GM12891 (cell line): ENCODE data around the gene SLCO1B3.

Experiments used
- DNase-seq: peaks from one replicate; pipeline ENCODE4 v3.0.0; 2011; ENCODE audit warnings: low spot score; ENCODE audit not compliant: insufficient read length
- FAIRE-seq: peaks from 2 replicates; lab custom pipeline; 2011; peaks lifted over from hg19 to GRCh38; lab: Jason Lieb, UNC
- PAX5 ChIP-seq: IDR thresholded peaks from 2 replicates; pipeline ENCODE4 v1.6.1; 2011; ENCODE audit warnings: low read length, moderate library complexity, mild to moderate bottlenecking; ENCODE audit not compliant: insufficient read depth, severe bottlenecking
- POLR2A ChIP-seq: IDR thresholded peaks from 2 replicates; pipeline ENCODE4 v1.6.1; 2011; ENCODE audit warnings: low read depth, low read length, control low read depth
- POLR2AphosphoS5 ChIP-seq: IDR thresholded peaks from 2 replicates; pipeline ENCODE4 v1.6.1; 2011; ENCODE audit warnings: low read depth, low read length, control low read depth
- POU2F2 ChIP-seq: IDR thresholded peaks from 2 replicates; pipeline ENCODE4 v1.6.1; 2011; ENCODE audit warnings: low read depth, mild to moderate bottlenecking, control low read depth, low read length, moderate library complexity
- SPI1 ChIP-seq: IDR thresholded peaks from 2 replicates; pipeline ENCODE4 v1.6.1; 2011; ENCODE audit warnings: low read depth, low read length, control low read depth
- TAF1 ChIP-seq: IDR thresholded peaks from 2 replicates; pipeline ENCODE4 v1.6.1; 2011; ENCODE audit warnings: low read depth, low read length, control low read depth

SLCO1B3 gene

GRCh38 chr12:20808521-20808920 is 2.0 kb upstream of the SLCO1B3 start:
- TF ChIP-seq TAF1 (no peak), POU2F2 (no peak), POLR2AphosphoS5 (no peak), POLR2A (no peak), PAX5 (no peak), SPI1 (no peak)
- no peak for DNase-seq
- no peak for FAIRE-seq

DNA sequence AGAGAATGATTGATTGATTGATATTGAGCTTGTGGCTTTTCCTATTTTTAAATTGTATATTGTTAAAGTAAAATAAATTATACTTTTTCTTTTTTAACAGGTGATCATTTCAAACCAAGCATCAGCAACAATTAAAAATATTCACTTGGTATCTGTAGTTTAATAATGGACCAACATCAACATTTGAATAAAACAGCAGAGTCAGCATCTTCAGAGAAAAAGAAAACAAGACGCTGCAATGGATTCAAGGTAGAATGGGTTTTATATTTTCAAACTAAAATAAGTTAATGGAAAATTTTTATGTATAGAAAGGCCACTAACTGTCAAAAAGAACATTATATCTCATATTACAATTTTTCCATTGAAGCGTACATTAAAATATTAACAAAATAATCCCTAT is 5.1 kb downstream of the SLCO1B3 start:
- FAIRE-seq (no peak), DNase-seq (no peak)
- TF ChIP-seq POU2F2 (no peak), SPI1 (no peak), POLR2A (no peak)

GRCh38 chr12:20822415-20822814 is 11.9 kb downstream of the SLCO1B3 start:
- TF ChIP-seq PAX5 (no peak), POLR2A (no peak), POLR2AphosphoS5 (no peak), TAF1 (no peak), POU2F2 (no peak), SPI1 (no peak)
- FAIRE-seq: no peak
- no peak for DNase-seq

- FAIRE-seq (no peak), DNase-seq (no peak)
- no peak for TF ChIP-seq PAX5
- TF ChIP-seq TAF1: no peak
- TF ChIP-seq POU2F2: no peak
- TF ChIP-seq SPI1: no peak
- TF ChIP-seq POLR2A: no peak
- TF ChIP-seq POLR2AphosphoS5: no peak
These were observed 12.4 kb downstream of the SLCO1B3 start for GRCh38 chr12:20822925-20823324.

DNA sequence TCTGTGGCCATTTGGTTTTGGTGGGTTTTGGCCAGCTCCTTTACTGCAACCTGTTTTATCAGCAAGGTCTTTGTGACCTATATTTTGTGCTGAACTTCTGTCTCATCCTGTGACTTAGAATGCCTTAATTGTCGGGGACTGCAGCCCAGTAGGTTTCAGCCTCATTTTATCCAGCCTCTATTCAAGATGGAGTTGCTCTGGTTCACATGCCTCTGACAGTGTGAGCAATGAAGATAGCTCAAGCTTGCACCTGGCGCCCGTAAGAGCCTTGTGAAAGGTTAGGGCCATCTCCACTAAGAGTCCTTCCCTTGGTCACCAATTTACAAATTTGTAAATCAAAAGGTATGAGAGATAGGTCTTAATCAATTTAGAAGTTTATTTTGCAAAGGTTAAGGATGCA is 19.4 kb downstream of the SLCO1B3 start:
- TF ChIP-seq POU2F2 (no peak), SPI1 (no peak), POLR2AphosphoS5 (no peak), PAX5 (no peak), TAF1 (no peak), POLR2A (no peak)
- DNase-seq (no peak), FAIRE-seq (no peak)

DNA sequence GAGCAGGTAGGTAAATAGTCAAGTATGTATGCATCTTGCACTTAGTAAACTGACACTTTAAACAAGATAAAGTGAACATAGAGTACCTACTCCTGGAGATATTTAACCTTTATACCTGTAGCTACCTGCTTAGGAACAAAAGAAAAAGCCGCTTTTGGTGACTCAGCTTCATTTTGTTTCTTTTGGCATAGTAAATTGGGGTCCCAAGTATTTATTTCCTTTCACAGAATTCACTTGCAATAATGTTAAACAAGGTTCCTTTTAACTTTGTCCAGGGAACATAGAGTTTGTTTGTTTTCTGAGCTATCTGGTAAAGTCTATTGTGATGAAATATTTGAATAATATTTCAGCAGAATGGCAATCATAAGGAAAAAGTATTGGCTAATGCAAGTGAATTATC is 20.0 kb downstream of the SLCO1B3 start:
- DNase-seq: no peak
- FAIRE-seq: no peak
- TF ChIP-seq PAX5 (no peak), POLR2AphosphoS5 (no peak), TAF1 (no peak), POU2F2 (no peak), SPI1 (no peak), POLR2A (no peak)

GRCh38 chr12:20832911-20833310 is 22.4 kb downstream of the SLCO1B3 start:
- FAIRE-seq: no peak
- DNase-seq: no peak
- TF ChIP-seq SPI1 (no peak), POLR2AphosphoS5 (no peak), TAF1 (no peak), POU2F2 (no peak), PAX5 (no peak), POLR2A (no peak)

DNA sequence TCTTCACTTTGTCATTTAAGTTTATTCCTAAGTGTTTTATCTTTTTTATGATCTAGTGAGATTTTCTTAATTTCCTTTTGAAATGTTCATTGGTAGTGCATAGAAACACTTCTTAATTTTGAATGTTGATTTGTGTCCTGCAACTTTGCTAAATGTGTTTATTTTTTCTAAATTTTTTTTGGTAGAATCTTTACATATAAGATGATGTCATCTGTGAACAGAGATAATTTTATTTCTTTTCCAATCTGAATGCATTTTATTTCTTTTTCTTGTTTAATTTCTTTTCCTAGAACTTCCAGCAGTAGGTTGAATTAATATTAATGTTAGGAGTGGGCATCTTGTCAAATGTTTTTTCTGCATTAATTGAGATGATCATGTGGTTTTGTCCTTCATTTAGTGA is 42.1 kb downstream of the SLCO1B3 start:
- TF ChIP-seq PAX5 (no peak), POU2F2 (no peak), POLR2AphosphoS5 (no peak), TAF1 (no peak), POLR2A (no peak), SPI1 (no peak)
- DNase-seq (no peak), FAIRE-seq (no peak)

DNA sequence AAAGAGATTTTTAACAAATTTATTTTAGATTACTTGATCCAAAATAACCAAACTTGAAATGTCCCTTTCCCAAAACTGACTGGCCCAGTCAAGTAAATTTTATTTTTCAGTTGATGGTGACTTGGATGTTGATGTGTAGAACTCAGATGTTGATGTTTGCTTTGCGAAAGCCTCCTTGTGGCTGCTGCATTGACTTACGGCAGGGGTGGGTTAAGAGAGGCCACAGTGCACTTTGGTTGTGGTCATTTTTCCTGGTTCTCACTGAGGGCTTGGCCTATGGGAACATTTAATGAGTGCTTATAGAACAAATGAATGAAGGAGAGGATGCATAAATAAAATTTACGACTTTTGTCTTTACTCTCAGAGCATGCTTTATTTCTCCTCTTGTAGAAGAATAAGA is 52.6 kb downstream of the SLCO1B3 start:
- FAIRE-seq: no peak
- DNase-seq: no peak
- TF ChIP-seq PAX5 (no peak), TAF1 (no peak), POLR2A (no peak), SPI1 (no peak), POU2F2 (no peak), POLR2AphosphoS5 (no peak)

DNA sequence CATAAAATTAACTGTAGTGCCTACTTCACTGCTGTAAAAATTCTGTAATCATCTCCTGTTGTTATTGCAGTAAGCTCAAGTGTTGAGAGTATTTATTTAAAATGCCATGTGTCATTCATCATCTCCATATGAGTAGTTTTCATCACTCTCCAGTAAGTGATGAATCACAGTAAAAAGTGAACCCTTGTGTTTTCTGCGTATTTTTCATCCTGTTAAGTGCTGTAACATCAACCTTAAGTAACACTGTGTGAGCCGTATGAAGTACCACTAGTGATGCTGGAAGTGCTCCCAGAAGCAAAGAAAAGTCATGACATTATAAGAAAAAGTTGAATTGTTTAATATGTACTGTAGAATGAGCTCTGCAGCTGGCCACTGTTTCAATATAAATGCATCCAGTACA is 55.4 kb downstream of the SLCO1B3 start:
- TF ChIP-seq PAX5: no peak
- no peak for TF ChIP-seq SPI1
- FAIRE-seq: no peak
- DNase-seq: no peak
